Esophagus (tissue), 2 donors: Measurements from ENCODE around the gene ZC3H13. TPM values are rescaled to one million over a fixed set of nuclear protein-coding genes. Genes with fewer than 3 reads are reported as not detected.
"Not testable (repeated sequence)": the region's sequence is repeated elsewhere in the genome, so short reads cannot be mapped to it uniquely, and the experiment has no call there.

Source experiments
- H3K27ac ChIP-seq, 2 donors: one replicate each; pipeline ENCODE4 v1.5.1; 2013; ENCODE audit warnings: low read depth in 2 of 2, mild to moderate bottlenecking in 2 of 2, inconsistent platforms in 1 of 2, low read length in 1 of 2, moderate library complexity in 1 of 2
- H3K27me3 ChIP-seq, 2 donors: one replicate each; pipeline ENCODE4 v1.6.1; 2013; ENCODE audit warnings: low read length in 2 of 2, control low read depth in 1 of 2, mild to moderate bottlenecking in 1 of 2; ENCODE audit not compliant: insufficient read depth in 2 of 2, control insufficient read depth in 1 of 2
- H3K36me3 ChIP-seq, 2 donors: one replicate each; pipeline ENCODE4 v1.6.1; 2013; ENCODE audit warnings: low read length in 1 of 2; ENCODE audit not compliant: control insufficient read depth in 2 of 2, insufficient read depth in 2 of 2
- H3K4me1 ChIP-seq, 2 donors: one replicate each; pipeline ENCODE4 v1.6.1; 2013; ENCODE audit warnings: low read length in 1 of 2; ENCODE audit not compliant: control insufficient read depth in 2 of 2, insufficient read depth in 2 of 2
- H3K4me3 ChIP-seq, 2 donors: one replicate each; pipeline ENCODE4 v1.5.1; 2013; ENCODE audit warnings: low read length in 2 of 2, mild to moderate bottlenecking in 2 of 2, low read depth in 1 of 2, moderate library complexity in 1 of 2
- H3K9me3 ChIP-seq, 2 donors: one replicate each; pipeline ENCODE4 v1.6.1; 2013; ENCODE audit warnings: mild to moderate bottlenecking in 2 of 2, low read depth in 1 of 2, low read length in 1 of 2, moderate library complexity in 1 of 2; ENCODE audit not compliant: control insufficient read depth in 2 of 2, insufficient read depth in 1 of 2
- WGBS, 2 donors: extraction: QIAGEN DNeasy Blood & Tissue Kit; methylation state at CpG; one replicate each; pipeline ENCODE4 v1.1.7; 2013; 5-methylcytosine and 5-hydroxymethylcytosine counted together
- polyA plus RNA-seq, 2 donors: library from polyadenylated mRNA; stranded (reverse); fragments of 200-250 nt; gene quantifications; one replicate each; pipeline ENCODE4 v1.2.3, GENCODE V29; 2013
- donor health status: healthy with polysubstance abuse.
- donor health status: Bipolar disorder and iron deficiency.

The ZC3H13 gene
- polyA plus RNA-seq, 2 donors, result 7.9 to 10.3 TPM

GRCh38 chr13:45989607-45990006 lies 62.9 kb downstream of the ZC3H13 start:
- H3K36me3 ChIP-seq, result peaks cover 4 to 6% of the 10 kb centered on the region in 2 donors
- H3K9me3 ChIP-seq, result no peaks in the 10 kb centered on the region
- no peaks in the 10 kb centered on the region for H3K4me1 ChIP-seq
- no peak overlapping the region for H3K27ac ChIP-seq
- no peaks in the 10 kb centered on the region for H3K27me3 ChIP-seq
- H3K4me3 ChIP-seq, result no peak overlapping the region

- H3K4me1 ChIP-seq, H3K4me3 ChIP-seq, H3K27me3 ChIP-seq, H3K36me3 ChIP-seq, H3K9me3 ChIP-seq, H3K27ac ChIP-seq: not testable (repeated sequence)
- WGBS, 2 donors, result no CpG with 5 or more reads among the region's 2 CpGs
These were observed 71.4 kb downstream of the ZC3H13 start for GRCh38 chr13:45981127-45981526.

- no peaks in the 10 kb centered on the region for H3K9me3 ChIP-seq
- peaks cover 0 to 5% of the 10 kb centered on the region in 2 donors for H3K36me3 ChIP-seq
- H3K27me3 ChIP-seq, result no peaks in the 10 kb centered on the region
- no peaks in the 10 kb centered on the region for H3K4me1 ChIP-seq
- 98 to 99% methylated on average over 29 of the region's 29 CpGs for WGBS, 2 donors
- H3K27ac ChIP-seq, result no peak overlapping the region
- H3K4me3 ChIP-seq, result no peak overlapping the region
These were observed 77.2 kb downstream of the ZC3H13 start for GRCh38 chr13:45975337-45975736.

- 94 to 97% methylated on average over 2 of the region's 2 CpGs for WGBS, 2 donors
- no peak overlapping the region for H3K27ac ChIP-seq
These were observed 78.0 kb downstream of the ZC3H13 start for GRCh38 chr13:45974500-45974899.

GRCh38 chr13:45967589-45967988 lies 85.0 kb downstream of the ZC3H13 start:
- Histone ChIP-seq H3K4me3 (no peak overlapping the region), H3K27me3 (no peaks in the 10 kb centered on the region), H3K9me3 (no peaks in the 10 kb centered on the region), H3K36me3 (peaks cover 5 to 19% of the 10 kb centered on the region in 2 donors), H3K4me1 (no peaks in the 10 kb centered on the region), H3K27ac (no peak overlapping the region)
- WGBS, 2 donors, result 97 to 98% methylated on average over 16 of the region's 16 CpGs

More at GRCh38 chr13:45974500-45974899, 78.0 kb downstream of the ZC3H13 start:
- no peak overlapping the region for H3K4me3 ChIP-seq
- H3K9me3 ChIP-seq, result no peaks in the 10 kb centered on the region
- no peaks in the 10 kb centered on the region for H3K4me1 ChIP-seq
- peaks cover 0 to 8% of the 10 kb centered on the region in 2 donors for H3K36me3 ChIP-seq
- no peaks in the 10 kb centered on the region for H3K27me3 ChIP-seq

GRCh38 chr13:45966715-45967114 lies 85.8 kb downstream of the ZC3H13 start:
- Histone ChIP-seq H3K4me1 (no peaks in the 10 kb centered on the region), H3K9me3 (no peaks in the 10 kb centered on the region), H3K27ac (no peak overlapping the region), H3K36me3 (peaks cover 5 to 19% of the 10 kb centered on the region in 2 donors), H3K27me3 (no peaks in the 10 kb centered on the region), H3K4me3 (no peak overlapping the region)
- WGBS, 2 donors, result 90 to 92% methylated on average over 3 of the region's 3 CpGs

- H3K4me3 ChIP-seq, result no peak overlapping the region
- H3K27ac ChIP-seq, result no peak overlapping the region
- no peaks in the 10 kb centered on the region for H3K9me3 ChIP-seq
- no peaks in the 10 kb centered on the region for H3K27me3 ChIP-seq
- peaks cover 0 to 4% of the 10 kb centered on the region in 2 donors for H3K36me3 ChIP-seq
- H3K4me1 ChIP-seq, result no peaks in the 10 kb centered on the region
- 83 to 92% methylated on average over 1 of the region's 1 CpG for WGBS, 2 donors
These were observed 91.1 kb downstream of the ZC3H13 start for GRCh38 chr13:45961468-45961867.

GRCh38 chr13:45954836-45955800 lies 97.4 kb downstream of the ZC3H13 start:
- WGBS, 2 donors, result 82 to 86% methylated on average over 3 of the region's 3 CpGs
- H3K27ac ChIP-seq, result no peak overlapping the region
- no peaks in the 10 kb centered on the region for H3K27me3 ChIP-seq
- H3K36me3 ChIP-seq, result no peaks in the 10 kb centered on the region
- no peaks in the 10 kb centered on the region for H3K9me3 ChIP-seq
- H3K4me3 ChIP-seq, result no peak overlapping the region
- H3K4me1 ChIP-seq, result no peaks in the 10 kb centered on the region

GRCh38 chr13:45953082-45953481 lies 99.5 kb downstream of the ZC3H13 start:
- no peaks in the 10 kb centered on the region for H3K9me3 ChIP-seq
- H3K27ac ChIP-seq, result no peak overlapping the region
- no peaks in the 10 kb centered on the region for H3K4me1 ChIP-seq
- no peaks in the 10 kb centered on the region for H3K36me3 ChIP-seq
- H3K4me3 ChIP-seq, result no peak overlapping the region
- 94 to 96% methylated on average over 3 of the region's 3 CpGs for WGBS, 2 donors
- no peaks in the 10 kb centered on the region for H3K27me3 ChIP-seq

GRCh38 chr13:45951724-45952123 lies 100.8 kb downstream of the ZC3H13 start:
- Histone ChIP-seq H3K4me3 (no peak overlapping the region), H3K27ac (no peak overlapping the region), H3K36me3 (no peaks in the 10 kb centered on the region), H3K27me3 (no peaks in the 10 kb centered on the region), H3K9me3 (no peaks in the 10 kb centered on the region), H3K4me1 (no peaks in the 10 kb centered on the region)
- 86 to 91% methylated on average over 3 of the region's 3 CpGs for WGBS, 2 donors
